Measurements from ENCODE around the gene NTN4.
A peak's percentile ranks its signal among the peaks of the same experiment; 100 is the strongest.

The NTN4 gene

DNA sequence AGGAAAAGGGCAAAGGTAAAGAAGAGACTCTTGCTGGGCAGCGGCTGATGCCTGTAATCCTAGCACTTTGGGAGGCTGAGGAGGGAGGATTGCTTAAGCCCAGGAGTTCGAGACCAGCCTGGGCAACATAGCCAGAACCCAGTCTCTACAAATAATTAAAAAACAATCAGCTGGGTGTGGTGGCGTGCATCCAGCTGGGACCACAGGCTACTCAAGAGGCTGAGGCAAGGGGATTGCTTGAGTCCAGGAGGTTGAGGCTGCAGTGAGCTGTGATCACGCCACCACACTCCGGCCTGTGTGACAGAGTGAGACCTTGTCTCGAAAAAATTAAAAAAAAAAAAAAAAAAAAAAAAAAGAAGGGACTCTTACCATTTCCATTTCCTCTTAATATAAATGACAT, 138.9 kb downstream of the NTN4 start:
- DNase-seq, result no peak

DNA sequence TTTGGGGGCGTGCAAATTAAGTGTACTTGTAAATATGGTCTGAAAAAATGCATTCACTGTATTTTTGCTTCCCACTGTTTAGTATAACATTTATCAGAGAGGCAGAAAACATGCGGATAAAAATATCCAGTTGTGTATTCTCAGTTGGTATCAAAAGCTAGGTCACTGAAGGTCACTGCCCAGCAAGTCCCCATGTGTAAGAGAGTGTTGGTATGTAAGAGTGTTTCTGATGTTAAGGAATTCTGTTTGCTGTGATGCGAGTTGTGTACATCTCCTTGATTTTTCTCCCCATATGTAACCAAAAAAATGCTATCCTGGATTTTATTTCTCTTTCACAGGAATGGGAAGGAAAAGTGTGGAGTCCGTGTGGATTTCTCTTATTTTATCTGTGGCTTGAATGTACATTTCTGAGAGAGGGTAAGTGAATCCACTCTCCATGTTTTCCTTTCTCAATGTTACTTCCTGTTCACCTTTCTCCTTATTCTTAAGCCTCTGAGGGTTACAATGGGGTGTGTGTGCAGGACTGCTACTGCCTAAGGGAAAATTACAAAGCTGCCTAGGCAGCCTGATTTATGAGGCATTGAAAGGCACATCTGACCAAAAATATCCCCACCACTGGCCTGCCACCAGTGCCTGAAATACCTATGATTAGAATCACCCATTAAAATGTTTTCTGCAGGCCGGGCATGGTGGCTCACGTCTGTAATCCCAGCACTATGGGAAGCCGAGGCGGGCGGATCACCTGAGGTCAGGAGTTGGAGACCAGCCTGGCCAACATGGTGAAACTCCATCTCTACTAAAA, 141.4 kb downstream of the NTN4 start:
- no peak for DNase-seq

DNA sequence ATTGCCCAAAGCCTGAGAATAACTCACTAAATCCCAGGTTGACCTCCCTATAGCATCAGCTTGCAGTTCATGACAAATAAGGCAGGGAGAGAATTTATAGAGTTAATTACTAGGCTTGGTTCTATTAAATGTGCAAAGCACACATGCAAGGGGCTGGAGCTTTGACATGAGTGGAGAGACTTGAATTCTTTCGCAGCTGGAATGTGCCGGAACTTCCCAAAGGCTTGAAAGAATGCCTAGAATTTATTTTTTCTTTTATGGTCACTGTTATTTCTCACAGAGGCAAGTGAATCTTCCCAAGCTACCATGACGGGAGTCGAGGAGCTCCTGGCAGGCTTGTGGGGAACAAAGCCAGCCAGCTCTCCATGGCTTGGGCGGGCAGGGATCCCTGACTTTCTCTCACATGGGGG, 143.8 kb downstream of the NTN4 start:
- no peak for DNase-seq

DNA sequence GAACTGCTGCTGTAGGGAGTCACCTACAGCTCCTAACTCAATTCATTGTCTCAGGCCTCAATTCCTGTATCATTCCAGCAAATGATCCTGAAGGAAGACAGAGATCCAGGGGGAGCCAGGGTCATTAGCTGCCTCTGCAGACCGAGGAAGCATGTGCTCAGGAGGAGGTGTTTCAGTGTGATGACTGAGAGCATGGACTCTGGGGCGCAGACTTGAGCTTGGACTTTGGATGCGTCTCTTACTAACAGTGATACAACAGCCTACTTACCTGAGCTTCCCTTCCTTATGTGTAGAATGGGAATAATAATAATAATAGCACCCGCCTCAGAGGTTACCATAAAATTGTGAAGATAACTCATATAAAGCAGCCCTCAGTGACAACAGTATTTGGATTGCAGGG, 147.3 kb downstream of the NTN4 start:
- no peak for DNase-seq

DNA sequence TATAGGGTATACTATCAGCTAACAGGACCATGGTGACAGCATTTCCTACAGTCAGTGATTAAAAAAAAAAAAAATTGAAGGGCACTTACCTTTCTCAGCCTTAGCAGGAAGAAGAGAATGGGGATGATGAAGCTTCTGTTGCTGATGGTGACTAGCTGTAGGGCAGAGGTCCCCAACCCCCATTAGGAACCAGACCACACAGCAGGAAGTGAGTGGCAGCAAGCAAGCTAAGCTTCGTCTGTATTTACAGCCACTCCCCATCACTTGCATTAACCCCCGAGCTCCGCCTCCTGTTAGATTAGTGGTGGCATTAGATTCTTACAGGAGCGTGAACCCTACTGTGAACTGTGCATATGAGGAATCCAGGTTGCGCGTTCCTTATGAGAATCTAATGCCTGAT, 148.0 kb downstream of the NTN4 start:
- DNase-seq, result no peak

DNA sequence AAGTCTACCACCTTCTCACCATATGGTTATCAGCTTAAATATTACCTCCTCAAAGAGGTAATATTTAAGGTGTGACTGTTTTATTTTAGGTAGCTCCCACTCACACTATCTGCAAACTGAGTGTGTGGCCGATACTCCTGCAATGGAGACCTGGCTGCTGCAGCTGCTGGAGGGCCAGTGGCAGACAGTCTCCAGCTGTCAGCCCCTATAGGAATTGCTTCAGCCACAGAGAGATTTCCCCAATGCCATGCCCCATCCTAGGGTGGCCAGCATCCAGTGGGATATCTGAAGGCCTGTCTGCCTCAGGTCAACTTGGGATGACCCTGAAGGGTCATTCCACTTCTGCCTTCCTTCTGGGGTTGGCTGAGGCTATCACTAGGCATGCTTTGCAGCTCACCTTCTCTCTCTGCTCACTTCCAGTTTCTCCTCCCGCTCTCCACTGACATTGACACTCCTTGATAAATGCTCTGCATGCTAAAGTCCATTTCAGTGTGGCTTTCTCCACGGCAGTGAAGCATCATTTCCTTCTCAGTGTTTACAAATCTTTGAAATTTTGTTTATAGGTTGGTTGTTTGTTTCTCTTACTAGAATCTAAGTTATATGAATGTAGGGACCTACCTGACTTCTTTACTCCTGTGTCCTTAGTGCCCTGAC, 149.1 kb downstream of the NTN4 start:
- no peak for DNase-seq

DNA sequence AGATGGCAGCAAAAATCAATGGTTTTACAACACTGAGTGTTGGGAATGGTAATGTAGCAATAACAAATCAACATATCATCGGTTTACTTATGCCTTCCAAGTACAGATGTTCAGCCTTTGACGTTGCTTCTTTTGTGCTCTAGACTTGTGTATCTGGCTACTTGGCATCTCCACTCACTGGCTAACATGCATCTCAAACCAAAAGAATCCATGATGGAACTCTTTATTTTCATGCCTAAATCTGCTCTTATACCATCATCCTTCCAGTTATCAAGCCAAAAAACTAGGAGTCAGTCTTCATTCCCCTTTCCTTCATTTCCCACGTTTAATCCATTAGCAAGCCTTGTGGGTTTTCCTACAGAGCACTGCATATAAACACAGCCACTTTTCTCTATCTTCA, 150.0 kb downstream of the NTN4 start:
- no peak for DNase-seq

DNA sequence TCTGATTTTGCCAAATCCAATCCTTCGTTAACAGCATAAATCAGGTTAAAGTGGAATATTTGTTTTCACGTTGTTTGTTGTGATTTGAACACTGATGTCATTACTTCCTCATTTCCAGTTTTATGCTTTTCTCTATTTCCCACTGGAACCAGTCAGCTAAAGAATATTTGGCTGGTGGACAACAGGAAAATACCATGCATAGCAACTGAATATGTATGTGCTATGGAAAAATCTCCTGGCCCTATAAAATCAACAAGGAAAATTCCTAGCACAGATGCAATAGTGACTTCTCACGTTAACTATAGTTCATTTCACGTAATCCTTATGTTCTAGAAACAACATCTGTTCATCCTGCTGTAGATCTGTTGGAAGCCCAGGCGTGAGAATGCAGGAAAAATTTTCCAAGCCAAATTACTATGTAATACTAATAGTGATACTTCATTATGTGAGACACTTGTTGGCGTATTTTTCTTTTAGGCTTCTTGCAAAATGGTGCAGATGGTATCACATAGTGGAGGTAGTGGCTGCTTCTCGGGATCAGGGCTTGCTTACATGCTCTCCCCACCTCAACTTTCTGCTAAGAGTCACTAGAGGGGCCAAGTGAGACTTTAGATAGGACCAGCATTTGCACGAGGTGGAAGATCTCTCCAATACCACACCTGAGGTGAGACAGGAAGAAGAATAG, 153.0 kb downstream of the NTN4 start:
- DNase-seq, result no peak

DNA sequence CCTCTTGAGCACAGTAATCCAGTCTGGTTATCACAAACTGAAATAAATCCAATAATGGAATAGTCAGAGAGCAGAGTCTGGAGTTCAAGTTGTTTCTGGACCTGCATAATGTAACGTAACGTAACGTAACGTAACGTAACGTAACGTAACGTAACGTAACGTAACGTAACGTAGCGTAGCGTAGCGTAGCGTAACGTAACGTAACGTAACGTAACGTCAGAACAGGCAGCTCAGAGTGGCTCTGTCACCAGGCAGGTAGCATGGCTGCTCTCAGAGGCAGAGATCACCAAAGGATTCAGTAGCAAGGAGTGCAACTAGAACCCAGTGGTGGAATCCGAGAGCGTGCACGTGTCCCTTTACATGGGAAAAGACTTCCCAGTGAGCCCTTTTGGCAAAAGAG, 153.6 kb downstream of the NTN4 start:
- no peak for DNase-seq

DNA sequence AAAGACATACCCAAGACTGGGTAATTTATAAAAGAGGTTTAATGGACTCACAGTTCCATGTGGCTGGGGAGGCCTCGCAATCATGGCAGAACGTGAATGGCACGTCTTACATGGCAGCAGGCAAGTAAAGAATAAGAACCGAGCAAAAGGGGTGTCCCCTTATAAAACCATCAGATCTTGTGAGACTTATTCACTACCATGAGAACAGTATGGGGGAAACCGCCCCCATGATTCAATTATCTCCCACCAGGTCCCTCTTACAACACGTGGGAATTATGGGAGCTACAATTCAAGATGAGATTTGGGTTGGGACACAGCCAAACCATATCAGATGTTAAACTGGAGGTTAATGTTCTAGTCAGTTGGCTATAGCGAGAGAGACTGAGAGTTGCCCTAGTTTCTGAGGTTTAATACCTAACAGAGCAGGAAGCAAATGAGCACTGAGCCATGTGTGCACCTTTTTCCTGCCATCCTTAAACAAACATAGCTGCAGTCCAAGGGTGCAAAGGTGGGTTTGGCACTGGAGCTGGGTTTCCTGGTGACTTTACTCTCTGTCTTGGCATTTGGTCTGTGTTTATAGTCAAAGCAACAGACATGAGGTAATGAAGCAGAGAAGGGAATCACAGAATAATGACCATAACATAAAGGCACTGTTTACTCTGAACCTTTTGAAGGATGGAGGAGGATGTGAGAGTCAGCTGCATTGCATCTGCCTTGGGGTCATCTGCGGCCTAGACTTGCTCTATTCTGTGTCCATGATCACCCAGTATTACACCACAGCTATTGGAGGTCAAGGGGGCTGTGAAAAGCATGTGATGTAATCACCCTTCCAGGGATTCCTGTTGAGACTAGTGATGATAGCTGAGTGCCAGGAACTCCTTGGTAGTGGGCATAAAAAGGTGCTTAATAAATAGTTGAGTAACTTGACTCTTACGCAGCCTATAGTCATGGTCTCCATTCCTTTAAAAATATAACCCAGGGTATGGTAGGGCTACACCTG, 155.6 kb downstream of the NTN4 start:
- DNase-seq, result peak; percentile 62

DNA sequence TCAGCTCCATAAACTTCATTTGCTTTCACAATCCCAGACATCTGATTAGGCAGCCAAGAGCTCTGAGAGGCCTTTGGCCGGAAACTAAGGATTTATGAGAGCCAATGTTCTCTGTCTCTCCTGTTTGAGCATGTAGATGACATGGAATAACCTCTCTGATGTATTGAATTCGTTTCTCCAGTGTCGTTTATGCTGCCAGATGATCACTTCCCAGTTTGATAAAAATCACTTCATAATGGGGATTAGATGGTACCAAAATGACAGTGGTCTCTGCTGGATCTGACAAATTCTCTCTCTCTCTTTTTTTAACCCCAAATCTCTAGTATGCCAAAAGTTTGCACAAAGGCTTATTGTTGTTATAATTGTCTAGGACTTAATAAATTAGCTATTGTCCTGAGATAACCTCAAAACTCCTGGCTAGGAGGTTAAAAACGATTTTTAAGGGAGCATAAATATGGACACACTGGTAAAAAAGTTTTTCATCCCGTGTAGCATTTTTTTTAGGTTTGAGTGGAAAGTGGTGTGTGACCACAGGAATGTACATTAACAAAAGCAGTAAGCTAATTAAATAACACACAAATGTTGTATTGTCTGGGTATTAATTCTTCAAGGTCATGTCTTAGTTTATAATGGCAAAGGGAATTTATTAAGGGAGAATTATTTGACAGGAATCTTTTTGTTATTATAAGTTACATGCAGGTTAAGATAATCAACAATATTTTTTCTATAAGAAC, 156.7 kb downstream of the NTN4 start:
- DNase-seq, result no peak

DNA sequence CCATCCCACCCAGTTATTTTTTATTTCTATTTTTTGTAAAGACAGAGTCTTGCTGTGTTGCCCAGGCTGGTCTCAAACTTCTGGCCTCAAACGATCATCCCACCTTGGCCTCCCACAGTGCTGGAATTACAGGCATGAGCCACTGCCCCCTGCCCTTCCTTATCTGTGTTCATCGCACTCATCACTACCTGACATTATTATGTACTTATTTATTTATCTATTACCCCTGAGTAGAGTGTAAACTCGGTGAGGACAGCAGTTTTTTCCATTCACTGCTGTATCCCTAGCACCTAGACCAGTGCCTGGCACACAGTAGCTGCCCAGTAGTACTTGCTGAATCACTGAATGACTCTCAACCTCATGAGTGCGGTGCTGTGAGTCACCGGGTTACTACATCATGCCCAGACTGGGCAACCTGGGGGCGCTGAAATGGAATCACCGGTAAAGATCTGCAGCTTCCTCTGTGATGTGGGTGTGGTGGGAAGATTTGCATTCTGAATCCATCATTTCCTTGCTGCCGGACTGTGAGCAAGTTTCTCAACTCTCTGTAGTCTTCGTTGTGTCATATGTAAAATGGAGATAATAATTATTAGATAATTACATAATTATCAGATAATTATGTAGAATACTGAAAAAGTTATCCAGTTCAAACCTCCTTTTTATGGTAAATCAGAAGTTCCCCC, 157.4 kb downstream of the NTN4 start:
- DNase-seq, result no peak

DNA sequence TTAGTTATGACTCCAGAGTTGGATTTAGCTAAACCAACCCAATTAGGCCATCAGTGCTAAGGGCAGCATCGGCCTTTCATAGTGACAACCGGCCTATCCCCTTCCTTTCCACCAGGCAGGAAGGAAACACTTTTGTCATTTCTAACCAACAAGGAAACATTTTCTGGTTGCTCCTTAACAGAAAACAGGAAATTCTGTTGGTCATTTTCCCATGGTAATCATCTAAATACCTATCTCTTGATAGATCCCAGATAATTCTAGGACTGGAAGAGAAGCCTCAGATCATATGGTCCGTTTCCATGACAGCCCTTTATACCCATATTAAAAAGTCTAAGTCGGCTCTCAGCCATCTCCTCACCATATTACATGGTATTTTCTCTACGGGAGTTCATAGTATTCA, 160.1 kb downstream of the NTN4 start:
- DNase-seq, result no peak

DNA sequence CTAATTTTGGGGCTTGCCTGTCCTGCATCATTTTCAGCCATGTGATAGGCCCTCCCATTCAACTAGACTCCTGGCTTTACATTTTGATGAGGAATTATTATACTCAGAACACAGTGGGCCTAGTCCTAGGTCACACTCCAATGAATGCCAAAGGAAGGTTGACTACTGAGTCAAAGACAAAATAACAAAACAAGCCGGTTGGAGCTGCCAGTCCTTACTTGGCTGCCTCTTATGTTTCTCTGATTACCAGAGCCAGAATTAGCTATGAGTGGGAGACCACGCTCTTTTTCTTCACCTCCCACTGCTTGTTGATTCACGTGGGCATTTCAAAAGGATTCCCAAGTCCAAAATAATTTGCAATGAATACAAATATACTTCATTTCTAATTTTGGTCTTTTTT, 161.2 kb downstream of the NTN4 start:
- no peak for DNase-seq

DNA sequence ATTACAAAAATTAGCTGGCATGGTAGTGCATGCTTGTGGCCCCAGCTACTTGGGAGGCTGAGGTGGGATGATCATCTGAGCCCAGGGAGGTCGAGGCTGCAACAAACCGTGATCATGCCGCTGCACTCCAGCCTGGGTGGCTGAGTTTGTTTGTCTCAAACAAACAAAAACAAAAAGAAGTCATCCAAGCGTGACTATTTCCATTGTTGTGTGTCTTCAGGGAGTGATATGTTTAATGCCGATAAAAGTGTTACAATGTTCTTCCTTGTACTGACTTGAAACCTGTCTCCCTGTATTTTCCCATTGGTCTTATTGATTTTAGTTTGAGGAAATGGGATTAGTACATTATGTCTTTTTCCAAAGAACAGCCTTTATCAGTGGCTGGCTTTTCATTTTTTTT, 163.7 kb downstream of the NTN4 start:
- DNase-seq, result no peak

DNA sequence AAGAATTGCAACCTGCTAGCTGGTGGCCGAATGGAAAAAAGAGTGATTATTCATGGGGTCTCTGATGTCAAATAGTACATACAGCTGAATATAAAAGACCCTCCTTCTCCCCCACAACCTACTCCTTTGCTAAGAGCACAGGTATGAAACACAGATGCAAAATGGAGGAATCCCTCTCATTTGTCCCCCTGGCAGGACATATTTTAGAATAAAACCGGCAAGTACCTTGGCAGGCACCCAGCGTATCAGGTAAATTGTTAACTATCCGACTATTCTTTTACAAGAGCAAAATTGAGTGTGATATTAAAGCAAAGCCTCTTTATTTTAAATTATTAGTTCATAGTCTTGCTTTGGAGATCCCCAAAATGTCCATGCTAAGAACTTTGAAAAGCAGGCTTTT, 165.6 kb downstream of the NTN4 start:
- no peak for DNase-seq

DNA sequence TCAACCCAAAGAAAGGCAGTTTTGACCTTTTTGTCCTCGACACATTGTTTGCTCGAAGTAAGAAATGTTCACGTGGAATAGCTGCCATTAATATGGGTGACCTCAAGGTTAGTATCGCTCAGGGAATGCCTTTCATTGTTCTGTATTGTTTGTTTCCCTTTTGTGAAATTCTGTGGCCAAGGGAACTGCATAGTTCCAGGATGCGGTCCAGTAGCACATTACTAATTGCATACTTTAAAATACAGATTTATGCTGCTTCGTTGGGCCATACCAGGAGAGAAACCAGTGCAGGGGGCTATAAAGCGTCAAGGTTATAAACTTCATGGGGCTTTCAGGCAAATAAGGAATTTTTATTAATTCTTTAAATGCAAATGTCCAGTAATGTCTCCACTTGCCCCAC, 166.0 kb downstream of the NTN4 start:
- DNase-seq, result no peak

DNA sequence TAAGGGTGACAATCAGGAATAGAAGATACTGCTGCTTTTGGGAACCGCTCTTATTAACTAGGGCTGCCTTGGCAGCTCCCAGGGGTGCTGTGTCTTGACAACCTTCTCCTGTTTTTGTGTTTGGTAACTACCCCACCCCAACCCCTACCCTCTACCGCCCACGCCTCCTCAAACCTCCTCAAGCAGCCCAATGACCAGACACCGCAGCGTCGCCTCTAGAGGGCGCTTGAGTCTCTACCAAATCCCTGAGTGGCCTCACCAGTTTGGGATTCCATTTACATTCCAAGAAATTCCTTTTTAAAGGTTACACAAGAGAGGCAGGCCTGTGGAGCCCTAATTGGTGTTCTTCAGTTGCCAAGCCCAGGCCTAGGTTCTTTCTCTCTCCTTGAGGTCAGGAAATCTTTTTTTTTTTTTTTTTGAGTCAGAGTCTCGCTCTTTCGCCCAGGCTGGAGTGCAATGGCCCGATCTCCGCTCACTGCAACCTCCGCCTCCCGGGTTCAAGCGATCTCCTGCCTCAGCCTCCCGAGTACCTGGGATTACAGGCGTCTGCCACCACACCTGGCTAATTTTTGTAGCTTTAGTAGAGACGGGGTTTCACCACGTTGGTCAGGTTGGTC, 166.9 kb downstream of the NTN4 start:
- no peak for DNase-seq

DNA sequence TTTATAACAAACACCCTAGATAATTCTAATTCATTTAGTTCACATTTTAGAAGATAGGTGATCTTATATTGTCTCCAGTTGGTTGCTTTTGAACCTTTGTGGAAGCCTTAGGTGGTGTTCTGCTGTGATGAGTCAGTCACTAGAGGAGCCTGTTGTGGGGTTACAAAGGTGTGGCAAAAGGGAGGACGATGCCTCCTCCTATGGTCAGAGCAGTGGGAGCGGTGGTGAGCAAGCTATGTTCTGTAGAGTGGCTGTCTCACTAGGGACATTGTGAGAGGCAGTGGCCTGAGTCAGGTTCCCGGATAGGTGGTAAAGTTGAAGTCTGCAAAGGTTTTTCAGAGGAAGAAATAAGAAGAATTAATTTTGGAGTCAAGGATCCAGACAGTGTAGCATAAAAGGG, 167.7 kb downstream of the NTN4 start:
- DNase-seq, result no peak

DNA sequence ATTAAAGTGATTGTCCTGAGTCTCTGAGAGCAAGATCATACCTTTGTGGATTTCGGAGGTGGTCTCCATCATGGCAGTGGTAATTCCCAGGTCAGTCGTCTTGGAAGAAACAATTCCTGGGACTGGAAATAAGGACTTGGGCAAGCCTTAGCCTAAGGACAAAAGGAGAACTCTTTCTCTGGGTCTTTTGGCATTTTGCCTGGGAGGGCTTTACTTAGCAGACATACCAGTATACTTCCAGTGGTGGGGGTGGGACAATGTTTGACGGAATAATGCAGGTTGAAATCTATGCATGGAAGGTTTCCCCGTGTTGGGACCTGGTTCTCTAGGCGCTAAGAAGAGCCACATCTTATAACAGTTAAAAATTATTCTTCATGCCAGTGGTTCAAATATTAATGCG, 168.8 kb downstream of the NTN4 start:
- DNase-seq, result no peak

DNA sequence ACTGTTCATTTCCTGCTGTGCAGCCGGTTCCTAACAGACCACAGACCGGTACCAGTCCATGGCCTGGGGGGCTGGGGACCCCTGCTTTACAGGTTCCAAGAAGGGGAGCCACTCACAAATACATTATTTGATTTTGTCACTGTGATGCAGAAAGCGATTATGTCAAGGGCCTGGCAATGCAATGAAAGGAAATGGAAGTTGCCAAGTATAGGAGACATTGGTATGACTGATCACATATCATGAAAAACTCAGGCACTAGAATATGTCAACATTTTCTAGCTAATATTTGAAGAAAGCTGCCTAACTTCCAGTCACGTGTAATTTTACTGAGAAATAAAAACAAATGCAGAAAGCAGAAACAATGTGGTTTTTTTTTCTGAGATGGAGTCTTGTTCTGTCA, 170.4 kb downstream of the NTN4 start:
- no peak for DNase-seq
